Subcutaneous adipose tissue (tissue), 4 donors: ENCODE data around the gene EIF2D. TPM values are rescaled to one million over a fixed set of nuclear protein-coding genes. Genes with fewer than 3 reads are reported as not detected.

Experiments
- CTCF ChIP-seq: fragments of 450-650 bp; IDR thresholded peaks from one replicate; pipeline ENCODE4 v1.5.1; 2016; ENCODE audit warnings: low read depth, mild to moderate bottlenecking, control low read depth, antibody characterized with exemption, moderate library complexity
- total RNA-seq, 4 donors: library from RNA; depleted of rRNA; stranded (reverse); fragments of >200 nt; gene quantifications; one replicate each; pipeline ENCODE4 v1.1.0, GENCODE V29; 2016

Gene EIF2D
- total RNA-seq, 4 donors from 2014 or later: 43.5 to 64.6 (median 51.4) TPM

DNA sequence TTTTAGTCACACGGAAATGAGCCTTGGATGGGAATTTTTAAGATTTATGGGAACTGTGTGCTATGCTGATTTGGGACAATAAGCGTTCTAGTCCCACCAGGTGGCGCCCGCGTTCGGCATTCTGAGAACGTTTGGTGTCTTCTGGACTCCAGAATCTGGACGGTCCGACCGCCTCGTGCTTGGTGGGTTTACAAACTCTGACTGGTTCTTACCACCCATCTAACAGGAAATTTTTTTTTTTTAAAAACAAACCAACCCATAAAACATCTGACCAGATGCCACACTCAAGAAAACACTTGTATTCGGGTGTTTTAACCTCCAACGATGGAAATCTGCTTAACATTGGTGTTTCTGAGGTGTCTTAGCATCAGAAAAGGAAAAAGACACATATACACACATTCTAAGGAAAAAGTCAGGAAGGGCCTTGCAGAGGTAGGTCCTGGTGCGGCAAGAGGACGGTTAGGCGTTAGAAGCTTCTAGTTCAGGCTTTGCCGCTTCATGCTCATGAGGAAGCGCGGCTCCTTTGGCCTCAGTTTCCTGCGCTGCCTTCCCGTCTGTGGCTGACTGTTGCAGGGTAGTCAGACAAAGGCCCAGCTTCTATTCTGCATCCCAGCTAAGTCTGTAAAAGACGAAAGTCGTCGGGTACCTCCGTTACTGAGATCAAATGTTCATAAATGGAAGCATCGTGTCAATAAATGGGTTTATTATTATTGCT, 22.3 kb upstream of the EIF2D start:
- no peak for TF ChIP-seq CTCF

- no peak for TF ChIP-seq CTCF
Measured at GRCh38 chr1:206633708-206634121, 21.4 kb upstream of the EIF2D start.

DNA sequence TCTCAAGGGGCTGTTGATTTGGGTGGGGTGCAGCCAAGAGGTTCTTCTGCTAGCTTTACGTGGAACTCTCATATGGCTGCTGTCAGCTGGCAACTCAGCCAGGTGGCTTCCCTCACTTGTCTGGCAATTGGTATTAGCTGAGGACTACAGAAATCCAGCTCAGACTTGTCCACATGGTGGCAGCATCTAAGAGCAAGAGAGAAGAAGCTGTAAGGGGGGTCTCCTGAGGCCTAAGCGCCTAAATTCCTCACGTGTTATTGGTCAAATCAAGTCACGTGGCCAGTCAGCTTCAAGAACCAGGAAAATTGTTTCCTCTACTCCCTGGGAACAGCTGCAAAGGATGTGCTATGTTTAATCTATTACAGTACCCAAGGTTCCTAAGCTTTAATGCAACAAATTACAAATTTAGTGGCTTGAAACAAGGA, 18.8 kb upstream of the EIF2D start:
- TF ChIP-seq CTCF: no peak

DNA sequence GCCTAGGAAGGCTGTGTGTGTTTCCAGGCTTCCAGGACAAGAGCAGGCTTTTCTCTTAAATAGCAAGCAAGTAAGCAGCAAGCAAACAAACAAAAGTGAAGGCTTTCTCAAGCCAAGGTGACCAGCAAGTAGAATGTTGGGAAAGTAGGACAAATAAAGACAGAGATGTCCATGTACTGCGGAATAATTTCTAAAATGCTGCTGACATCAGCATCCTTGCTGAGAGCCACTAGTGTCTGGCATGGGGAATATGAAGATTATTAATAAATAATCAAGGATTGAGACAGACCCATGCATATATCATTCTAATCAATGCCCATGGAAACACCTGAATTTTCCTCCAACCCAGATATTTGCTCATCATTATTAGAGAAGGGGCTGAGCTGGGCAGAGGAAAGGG, 16.7 kb upstream of the EIF2D start:
- TF ChIP-seq CTCF: no peak

DNA sequence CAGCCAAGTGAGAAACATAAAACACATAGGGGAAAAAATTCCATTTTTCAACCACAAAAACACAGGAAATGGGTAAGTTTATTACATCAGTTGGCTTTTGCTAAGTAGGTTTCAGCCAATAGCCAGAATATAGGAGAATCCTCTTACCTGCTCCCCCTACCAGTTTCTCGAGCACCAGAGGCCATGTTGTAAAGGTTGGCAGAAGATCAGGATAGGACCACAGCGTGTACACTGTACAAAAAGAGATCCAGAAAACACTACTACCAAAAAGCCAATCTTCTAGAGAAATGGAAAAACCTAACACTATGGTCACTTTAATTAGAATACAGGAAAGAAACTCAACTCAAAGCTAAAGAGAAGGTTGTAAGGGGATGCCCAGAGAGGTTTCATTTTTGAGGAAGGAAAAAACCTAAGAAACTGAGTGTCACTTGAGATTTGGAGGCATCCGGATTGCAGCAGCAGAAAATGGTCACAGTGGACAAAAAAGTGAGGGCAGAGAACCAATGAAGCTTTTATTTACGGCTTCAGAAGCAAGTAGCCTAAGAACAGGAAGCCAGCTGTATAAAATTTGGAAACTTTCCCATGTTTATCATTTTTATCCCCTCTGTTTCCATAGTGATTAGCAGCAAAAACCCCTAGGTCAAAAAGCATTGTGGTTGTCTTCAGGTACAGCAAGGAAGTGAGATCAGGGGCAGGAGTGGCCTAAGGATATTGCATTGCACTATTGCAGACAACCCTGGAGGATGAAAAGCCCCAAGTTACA, 2.9 kb downstream of the EIF2D start:
- TF ChIP-seq CTCF: no peak

DNA sequence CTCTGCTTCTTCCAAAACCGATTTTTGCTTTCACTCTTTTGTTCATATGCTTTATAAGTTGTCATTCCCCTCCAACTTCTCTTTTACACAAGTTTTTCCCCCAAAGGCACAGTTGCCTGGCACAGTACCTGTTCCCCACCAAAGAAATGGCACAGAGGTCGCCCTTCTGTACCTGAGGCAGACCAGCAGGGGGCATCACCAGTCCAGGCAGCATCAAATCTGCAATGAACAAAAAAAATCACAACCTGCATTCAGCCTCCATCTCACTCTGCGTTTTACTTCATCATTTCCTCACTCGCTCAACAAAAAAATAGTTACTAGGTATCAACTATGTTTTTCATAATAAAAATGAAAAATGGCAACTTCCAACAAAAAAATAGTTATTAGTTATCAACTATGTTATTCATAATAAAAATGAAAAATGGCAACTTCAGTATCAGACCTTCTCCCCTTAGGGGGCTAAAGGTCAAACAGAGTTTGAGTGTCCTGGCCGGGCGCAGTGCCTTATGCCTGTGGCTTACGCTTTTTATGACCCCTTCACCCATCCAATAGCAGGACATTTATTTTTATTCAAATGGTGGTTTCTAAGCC, 4.1 kb downstream of the EIF2D start:
- no peak for TF ChIP-seq CTCF

DNA sequence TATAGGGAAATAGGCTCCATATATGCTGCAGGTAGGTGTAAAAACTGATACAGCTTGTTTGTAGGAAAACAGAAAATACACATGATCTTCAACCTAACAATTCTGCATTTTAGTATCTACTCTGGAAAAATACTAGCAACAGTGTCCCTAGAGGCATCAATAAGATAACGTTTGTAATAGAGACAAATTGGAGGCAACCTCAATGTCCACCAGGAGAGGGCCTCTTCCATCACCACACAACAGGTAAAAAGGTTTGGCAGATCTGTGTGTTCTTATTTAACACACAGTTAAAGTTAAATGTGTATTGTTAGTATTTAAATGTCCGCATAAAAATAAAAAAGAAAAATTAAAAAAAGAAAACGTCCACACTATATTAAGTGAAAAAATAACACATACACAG, 5.4 kb downstream of the EIF2D start:
- TF ChIP-seq CTCF: no peak
